Fibroblast of skin of right quadriceps (primary cell): Measurements from ENCODE around the gene ING5.

ENCODE experiments used
- DNase-seq: peaks from one replicate; pipeline ENCODE4 v3.0.0-alpha.2; 2013

ING5 gene

DNA sequence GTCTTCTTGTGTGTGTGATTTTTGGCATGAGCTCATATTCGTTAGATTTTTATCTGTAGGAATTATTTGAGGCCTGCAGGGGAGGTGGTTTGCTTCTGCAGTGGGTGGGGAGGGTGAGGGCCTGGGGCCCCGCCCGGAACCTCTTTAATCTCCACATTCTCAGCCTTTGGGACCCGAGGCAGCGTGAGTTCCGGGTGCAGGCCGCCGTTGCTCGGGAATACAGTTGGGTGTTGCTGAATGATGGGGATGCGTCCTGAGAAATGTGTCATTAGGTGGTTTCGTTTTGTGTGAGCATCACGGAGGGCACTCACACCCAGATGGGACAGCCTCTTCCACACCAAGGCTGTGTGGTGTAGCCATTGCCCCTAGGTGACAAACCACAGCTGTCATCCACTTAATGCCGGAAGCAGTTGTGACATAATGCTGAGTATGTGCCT, 61.1 kb downstream of the ING5 start:
- no peak for DNase-seq

DNA sequence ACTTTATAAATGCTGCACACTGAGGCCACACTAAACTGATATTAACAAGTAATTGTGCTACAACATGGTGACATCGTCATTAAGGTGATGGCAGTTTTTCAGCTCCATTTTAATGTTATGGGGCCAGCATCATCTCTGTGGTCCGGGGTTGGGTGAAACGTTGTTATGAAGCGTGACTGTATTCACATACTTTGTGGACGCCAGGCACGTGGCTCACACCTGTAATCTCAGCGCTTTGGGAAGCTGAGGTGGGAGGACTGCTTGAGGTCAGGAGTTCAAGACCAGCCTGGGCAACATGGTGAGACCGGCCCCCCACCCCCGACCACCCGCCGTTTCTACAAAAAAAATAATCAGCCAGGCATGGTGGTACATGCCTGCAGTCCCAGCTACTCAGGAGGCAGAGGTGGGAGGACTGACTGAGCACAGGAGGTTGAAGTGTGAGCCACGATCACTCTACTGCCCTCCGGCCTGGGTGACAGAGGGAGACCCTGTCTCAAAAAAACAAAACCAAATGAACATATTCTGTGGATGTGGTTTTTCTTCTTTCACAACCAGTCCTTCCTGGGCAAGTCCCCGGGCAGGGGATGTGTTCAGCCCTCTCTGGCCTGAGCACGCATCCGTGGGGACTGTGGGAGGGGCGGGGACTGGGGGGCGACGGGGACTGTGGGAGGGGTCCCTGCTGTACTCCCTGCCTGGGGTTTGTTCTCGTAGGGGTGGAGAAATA, 61.9 kb downstream of the ING5 start:
- no peak for DNase-seq

DNA sequence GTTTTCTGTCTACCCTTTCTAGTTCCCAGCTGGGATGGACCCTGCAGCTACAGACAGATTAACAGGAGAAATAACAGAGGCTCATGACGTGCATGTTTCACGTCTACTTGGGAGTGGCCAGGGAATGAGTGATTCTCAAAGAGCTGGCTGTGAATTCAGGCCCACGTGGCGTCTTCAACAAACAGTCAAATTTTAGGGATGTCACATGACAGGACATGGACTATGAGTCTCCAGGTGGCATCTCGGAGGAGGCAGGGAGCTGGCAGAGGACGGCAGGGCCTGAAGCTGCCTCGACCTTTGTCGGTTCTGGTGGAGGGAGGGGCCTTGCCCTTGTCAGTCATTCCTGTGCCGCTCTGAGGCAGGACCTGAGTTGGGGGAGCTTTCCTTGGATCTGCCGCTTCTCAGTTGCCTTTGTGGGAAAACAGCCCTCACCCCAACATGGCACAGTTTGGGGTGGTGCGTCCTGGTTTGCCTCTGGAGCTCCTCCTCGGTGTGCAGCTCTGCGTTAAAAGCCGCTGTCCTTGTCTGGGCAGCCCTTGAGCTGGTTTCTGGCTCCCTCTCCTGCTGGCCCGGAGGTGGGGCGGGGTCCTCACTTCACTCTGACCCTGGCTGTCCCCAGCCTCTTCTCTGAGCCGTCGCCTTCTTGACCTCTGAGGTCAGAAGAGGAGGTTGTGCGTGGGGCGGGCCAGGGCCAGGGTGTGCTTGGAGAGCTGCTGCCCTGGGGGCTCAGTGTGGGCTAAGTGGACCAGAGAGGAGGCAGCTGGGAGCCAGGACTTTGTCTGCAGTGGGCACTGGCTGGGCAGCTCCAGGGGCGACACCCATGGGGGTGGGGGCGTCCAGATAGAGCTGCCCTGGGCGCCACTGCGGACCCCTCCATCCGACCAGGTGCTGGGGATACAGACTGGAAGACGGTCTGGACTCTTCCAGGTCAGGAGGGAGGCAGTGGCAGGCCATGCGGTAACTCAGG, 62.7 kb downstream of the ING5 start:
- no peak for DNase-seq

DNA sequence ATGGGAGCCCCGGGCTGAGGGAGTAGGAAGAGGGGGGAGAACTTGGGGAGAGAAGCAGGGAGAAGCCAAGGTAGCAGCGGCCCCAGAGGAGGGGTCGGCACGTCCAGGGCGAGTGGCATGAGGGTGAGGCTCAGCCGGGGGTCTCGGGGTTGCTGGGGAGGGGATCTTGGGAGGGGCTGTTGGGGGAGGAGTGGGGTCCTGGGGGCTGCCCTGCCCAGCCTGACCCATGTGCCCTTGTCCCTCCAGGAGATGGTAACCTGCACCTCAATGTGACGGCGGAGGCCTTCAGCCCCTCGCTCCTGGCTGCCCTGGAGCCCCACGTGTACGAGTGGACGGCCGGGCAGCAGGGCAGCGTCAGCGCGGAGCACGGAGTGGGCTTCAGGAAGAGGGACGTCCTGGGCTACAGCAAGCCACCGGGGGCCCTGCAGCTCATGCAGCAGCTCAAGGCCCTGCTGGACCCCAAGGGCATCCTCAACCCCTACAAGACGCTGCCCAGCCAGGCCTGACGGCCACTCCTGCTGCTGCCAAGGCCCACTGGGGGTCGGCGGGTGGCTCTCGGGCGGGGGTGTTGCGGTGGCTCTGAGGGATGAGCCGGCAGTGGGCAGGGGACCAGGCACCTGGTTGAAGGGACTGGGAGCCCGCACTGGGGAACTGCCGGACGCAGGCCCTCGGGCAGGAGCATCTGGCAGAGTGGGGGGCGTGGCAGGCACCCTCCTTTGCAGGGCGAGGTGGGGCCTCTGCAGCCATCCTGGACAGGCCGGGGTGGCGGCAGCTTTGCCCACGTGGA, 65.8 kb downstream of the ING5 start:
- DNase-seq, result no peak

DNA sequence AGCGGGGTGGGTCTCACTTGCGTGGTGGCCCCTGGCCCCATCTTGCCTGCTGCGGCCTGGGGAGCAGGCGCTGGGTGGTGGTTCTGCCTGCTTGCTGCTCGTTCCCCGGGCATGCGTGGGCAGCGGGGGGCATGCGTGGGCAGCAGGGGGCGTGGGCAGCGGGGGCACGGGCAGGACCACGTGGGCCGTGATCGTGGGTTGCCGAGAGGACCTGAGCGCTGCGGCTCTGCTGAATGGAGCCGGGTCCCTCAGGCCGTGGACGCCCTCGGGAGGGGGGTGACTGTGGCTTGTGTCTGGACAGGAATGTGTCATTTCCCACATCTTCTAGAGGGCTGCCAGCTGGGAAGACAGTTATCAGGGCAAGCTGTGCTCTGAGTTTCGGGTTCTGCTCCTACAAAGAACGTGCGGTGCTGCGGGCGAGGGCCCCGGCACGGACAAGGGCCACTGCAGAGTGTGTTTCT, 66.4 kb downstream of the ING5 start:
- no peak for DNase-seq

DNA sequence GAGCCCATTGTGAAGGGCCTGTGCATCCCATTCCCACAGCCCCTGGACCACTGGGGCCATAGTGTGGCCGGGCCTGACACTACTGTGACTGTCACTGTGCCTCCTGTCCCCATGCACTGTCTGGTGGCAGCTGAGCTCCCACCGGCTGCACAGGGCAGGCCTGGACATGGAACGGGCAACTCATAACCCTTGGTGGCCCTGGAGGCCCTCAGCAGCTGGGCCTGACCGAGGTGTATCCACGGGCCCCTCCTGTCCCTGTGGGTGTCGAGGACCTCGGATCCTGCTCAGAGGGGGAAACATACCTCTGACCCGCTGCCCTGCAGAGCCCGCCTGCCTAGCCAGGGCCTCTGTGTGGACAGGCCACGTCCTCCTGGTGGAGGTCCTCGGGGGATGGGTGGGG, 67.0 kb downstream of the ING5 start:
- DNase-seq, result no peak

DNA sequence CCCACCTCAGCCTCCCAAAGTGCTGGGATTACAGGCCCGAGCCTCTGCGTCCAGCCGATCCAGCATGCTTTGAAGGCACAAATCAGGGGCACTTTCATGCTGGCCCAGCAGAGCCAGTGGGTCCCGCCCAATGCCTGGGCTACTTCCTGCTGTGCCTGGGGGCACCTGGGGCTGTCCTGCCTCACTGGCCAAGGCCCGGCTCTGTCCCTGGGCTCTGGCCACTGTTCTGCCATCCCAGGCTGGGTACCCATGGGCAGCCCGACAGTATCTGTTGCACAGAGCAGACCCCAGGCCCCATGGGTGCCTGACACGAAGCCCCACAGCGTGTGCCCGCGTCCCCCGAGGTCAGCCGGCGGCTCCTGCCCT, 68.0 kb downstream of the ING5 start:
- no peak for DNase-seq

DNA sequence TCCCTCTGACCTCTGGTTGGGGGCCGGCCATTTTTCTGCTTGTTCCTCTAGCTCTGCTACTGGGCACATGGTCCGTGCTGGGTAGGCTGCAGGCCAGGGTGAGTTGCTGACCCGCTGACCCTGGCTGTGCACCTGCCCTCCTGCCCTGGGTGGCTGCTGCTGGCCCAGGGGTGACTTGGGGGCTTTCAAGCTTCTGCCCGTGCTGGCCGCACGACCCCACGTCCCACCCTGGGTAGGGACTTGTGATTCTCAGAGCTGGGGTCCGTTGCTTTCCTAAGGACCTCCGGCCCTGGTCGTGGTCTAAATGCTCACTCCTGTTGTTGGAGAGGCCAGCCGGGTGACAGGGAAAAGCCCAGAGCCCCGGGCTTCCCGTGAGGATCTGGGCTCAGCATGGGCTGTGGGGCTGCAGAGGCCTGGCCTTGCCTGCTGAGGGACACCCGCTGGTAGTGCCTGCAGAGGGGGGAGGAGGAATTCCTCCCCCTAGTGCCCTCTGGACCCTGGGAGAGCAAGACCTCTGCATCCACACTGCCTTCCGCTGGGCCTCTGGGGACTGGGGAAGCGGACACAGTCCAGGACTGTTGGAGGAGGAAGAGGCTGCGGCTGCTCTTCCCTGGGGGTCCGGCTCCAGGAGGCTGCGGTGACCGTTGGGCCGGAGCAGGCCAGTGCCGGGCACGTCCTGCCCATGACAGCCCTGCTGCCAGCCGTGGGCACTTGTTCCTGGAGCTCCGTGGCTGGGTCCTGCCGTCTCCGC, 68.5 kb downstream of the ING5 start:
- DNase-seq, result no peak

DNA sequence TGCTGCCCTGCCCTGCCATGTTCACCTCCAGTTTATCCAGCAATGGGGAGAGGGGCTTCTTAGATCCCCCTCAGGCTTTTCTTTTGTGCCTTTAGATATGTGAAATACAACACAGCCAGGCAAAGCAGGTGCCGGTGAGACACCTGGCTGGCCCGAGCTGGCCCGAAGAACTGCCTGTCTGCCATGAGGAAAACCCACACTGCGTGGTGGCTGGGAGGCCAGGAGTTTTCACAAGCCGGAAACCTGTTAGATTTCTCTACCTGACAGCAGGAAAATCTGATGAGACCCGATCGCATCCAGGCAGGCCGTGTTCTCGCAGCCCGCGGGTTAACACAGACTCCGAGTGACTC, 69.1 kb downstream of the ING5 start:
- no peak for DNase-seq

DNA sequence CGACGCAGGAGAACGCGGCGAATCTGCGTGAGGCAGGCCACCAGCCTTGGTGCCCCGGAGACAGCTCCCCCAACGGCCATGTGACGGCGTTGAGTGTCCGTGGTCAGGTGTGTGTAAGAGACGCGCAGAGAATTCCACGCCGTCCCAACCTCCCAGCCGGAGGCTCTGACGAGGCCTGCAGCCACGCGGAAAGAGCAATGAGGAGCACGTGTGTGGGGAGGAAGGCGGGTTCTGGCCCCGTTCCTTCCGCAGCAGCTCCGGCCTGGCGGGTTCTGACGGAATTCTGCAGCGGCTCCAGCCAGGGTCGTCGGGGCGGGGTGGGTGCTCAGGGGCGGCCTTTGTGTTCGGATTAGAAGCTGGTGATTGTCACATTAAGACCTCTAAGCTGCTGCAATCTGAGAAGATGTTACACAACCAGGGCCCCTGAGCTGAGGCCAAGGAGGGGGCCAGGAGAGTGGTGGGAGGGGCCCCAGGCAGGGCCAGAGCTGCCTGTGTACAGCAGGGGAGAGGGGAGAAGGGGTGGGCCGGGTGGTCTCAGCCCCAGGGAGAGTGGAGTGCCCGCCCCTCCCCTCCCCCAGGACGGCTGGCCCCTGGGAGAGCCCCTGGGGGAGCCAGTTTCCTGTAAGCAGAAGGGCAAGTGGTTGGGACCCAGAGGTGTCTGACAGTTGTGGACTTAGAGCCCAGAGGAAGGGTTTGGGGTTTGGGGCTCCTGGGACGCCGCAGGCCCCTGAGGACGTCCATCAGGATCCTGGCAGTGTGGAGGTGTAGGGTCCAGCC, 69.6 kb downstream of the ING5 start:
- peak; percentile 52 for DNase-seq

DNA sequence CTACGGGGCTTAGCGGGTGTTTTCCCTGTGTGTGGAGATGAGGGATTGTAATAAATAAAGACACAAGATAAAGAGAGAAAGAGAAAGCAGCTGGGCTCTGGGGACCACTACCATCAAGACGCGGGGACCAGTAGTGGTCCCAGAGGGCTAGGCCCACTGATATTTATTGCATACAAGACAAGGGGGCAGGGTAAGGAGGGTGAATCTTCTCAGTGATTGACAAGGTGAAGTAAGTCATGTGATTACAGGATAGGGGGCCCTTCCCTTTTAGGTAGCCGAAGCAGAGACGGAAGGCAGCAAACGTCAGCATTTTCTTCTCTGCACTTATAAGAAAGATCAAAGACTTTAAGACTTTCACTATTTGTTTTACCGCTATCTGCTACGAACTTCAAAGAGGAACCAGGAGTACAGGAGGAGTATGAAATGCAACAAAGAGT, 70.2 kb downstream of the ING5 start:
- no peak for DNase-seq

DNA sequence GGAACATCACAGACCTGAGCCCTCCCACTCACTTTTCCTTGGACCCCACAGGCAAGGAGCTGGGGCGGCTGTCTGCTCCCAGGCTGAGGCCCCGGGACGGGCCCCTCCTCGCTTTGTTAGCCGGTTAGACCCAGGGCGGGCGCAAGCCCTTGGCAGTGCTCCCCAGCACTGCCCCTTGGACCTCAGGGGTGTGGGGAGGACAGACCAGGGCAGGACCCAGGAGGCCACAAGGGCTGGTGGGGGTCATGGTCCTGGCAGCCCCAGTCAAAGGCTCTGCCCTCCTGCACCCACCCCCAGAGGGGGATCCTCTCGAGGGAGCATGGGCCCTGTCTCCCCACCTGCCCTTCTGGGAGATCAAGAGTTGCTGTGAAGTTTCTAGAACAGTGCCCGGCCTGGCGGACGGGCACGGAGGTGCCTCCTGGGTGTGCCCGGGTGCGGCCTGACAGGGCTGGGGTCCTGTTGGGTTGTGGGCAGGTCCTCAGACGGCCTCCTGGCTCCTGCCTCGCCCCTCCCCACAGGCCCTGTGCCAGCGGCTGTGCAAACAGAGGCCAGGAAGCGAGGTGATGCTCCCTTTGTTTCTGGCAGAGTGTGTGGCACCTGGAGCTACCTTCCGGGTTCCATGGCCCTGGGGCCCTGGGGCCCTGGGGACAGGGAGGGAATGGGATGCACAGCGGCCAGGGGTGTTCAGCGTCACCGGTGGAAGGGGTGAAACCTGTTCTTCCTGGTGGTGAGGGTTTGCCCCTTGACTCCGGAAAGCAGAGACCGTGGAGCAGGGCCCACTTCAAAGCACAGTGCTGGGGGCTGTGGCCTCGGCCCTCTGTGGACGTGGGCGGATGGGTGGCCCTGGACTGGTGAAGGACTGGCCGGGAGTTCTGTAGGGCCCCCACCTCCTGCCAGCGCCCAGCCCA, 71.9 kb downstream of the ING5 start:
- no peak for DNase-seq

DNA sequence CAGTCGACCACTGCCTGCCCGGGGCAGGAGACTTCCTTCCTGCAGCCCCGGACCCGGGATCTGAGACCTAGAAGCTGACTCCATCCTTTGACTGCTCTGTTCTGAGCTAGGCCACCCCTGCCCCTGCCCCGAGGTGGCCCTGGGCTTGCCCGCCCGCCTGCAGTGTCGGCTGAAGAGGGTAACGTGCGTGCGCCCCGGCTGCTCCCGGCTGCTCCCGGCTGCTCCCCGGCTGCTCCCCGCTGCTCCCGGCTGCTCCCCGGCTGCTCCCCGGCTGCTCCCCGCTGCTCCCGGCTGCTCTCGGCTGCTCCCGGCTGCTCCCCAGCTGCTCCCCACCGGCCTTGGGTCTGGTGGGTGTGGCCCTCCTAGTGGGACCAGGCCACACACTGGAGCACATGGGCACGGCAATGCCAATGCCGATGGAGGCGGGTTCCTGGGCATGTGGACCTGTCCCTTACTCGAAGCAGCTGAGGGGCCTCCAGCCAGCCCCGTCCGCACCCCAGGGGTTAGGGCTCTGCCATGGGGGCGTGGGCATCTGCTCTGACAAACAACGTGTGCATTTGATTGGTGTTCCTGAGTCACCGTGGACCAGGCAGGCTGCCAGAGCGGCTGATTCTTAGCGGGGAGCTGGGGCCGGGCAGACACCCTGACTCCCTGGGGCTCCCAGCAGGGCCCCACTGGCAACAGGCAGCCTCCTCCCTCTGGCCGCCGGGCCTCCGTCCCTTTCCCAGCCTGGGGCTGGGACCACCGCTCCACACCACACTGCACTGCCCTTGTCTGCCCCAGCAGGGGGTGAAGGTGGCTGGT, 72.8 kb downstream of the ING5 start:
- DNase-seq, result peak; percentile 80

DNA sequence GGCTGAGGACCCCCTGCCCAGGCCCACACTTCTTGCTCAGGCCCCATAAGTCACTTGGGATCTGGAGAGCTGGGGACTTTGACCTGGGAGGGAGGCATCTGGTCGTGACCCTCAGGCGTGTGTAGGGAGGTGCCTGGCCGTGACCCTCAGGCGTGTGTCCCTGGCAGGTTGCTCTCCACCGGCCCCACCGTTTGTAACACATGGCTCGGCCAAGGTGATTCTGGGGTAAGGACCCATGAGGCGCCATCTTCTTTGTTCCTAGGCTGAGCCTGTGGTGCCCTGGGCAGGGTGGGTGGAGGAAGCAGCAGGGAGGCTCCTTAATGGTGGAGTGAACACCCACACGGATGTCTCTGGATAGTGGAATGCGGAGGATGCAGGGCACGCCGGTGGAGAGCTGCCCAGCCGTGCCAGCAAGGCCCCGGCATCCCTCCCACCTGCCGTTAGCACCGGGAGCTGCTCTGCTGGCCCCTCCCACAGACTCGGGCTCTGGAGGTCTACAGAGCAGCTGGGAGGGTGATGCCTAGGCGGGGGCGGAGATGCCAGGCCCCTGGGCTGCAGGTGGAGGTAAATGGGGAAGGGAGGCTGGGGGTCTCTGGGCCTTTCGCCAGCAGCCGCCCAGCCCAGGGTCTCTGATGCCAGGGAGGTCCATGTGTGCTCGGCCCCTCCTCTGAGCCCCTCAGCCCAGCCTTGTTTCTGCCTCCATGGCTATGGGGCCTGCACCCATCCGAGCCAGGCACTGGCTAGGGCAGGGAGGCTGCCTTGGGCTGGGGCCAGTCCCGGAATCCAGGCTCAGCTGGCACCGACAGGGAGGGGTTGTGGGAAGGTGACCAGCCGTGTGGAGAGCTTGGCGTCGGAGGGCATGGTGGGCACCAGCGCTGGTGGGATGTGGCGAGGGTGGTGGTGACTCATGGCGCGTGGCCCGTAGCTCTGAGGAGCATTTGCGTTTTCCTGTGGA, 73.7 kb downstream of the ING5 start:
- DNase-seq, result no peak

DNA sequence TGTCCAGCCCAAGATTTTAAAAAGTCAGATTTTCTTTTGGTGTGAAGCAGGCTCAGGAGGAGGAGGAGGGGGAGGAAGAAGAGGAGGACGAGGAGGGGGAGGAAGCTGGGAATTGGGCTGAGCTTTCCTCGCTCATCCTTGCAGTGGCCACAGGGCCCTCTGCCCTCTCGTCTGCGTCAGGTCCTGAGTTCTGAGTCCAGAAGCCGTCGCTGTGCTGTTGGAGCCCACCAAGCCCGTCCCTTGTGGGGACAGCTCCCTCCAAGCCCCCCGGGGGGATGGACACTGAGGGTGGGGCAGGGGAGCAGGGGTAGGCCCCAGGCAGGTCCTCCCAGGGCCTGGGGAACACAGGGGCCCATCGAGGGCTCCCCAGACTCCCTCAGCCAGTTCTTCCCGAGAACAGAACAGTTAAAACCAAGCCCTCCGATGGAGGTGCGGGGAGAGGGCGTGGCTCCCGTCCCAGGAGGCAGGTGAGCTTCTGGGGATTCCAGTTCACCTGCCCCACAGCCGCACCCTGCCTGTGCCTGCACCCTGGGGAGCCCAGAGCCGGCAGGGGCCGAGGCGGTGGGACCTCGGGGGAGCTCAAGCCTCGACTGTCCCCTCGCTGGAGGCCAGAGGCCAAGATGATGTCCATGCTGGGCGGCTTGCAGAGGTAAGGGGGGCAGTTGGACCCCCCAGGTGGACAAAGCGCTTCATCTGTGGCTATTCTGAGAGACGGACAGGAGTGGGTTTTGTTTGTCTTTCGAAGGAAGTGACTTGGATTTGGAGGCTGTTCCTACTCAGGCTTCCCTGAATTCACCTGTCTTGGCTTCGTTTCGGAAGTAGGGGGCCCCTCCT, 74.7 kb downstream of the ING5 start, which contains the start of gene GAL3ST2:
GAL3ST2 (plus strand) TSS at position 487 of the 834 bp plus-strand sequence; CDS start at position 621, 134 bp downstream.
- no peak for DNase-seq

DNA sequence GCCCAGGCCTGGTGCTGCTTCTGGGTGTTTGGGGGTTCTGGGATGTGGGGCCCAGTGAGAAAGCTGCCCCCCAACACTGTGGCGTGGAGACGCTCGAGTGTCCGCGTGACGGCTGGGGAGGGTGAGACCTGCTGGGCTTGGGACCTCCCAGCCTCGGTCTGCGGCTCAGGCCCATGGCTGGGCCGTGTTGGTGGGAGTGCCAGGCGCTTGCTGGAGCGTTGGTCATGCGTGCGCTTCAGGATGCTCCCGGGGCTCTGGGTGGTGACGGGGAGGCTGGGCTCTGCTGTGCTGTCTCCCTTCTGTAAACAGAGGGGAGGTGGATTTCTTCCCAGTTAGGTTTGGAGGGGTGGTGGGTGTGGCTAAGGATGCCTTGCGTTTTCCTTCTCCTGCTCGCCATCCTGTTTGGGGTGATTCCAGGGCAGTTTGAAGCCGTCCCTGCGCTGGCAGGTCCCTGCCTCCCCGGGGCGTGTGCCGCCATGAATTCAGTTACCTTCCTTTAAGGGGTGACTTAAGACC, 75.4 kb downstream of the ING5 start:
- DNase-seq, result no peak
